Fibroblast of mammary gland (primary cell): ENCODE results near the gene NQO2.
"Not testable (repeated sequence)": the region's sequence is repeated elsewhere in the genome, so short reads cannot be mapped to it uniquely, and the experiment has no call there.

Experiments used
- DNase-seq: peaks from one replicate; pipeline ENCODE4 v3.0.0-alpha.2; 2010; ENCODE audit warnings: low read depth
- H3K4me3 ChIP-seq: 2 replicates; pipeline ENCODE4 v1.5.1; 2011; ENCODE audit warnings: low read depth, mild to moderate bottlenecking, low read length, moderate library complexity; ENCODE audit not compliant: control insufficient read depth
- CTCF ChIP-seq: conservative IDR thresholded peaks from 2 replicates; pipeline ENCODE4 v1.5.1; 2011; ENCODE audit warnings: low read depth, low read length, inconsistent platforms; ENCODE audit not compliant: control insufficient read depth, insufficient read depth

Gene NQO2

GRCh38 chr6:3045777-3046176 lies 46.1 kb downstream of the NQO2 start:
- no peak overlapping the region for H3K4me3 ChIP-seq
- DNase-seq = no peak
- TF ChIP-seq CTCF = no peak

GRCh38 chr6:3046295-3046694 lies 46.6 kb downstream of the NQO2 start:
- DNase-seq = no peak
- H3K4me3 ChIP-seq = no peak overlapping the region
- no peak for TF ChIP-seq CTCF

GRCh38 chr6:3048009-3048408 lies 48.3 kb downstream of the NQO2 start:
- H3K4me3 ChIP-seq, DNase-seq: not testable (repeated sequence)

- DNase-seq = no peak
- TF ChIP-seq CTCF = no peak
- H3K4me3 ChIP-seq = no peak overlapping the region
Observed at GRCh38 chr6:3052481-3053230, 53.0 kb downstream of the NQO2 start.

- DNase-seq = no peak
- peak overlapping the region; percentile 37 for H3K4me3 ChIP-seq
- TF ChIP-seq CTCF = no peak
Observed at GRCh38 chr6:3053231-3053508, 53.5 kb downstream of the NQO2 start.

GRCh38 chr6:3054229-3055157 lies 54.8 kb downstream of the NQO2 start:
- peak; percentile 40 for DNase-seq
- H3K4me3 ChIP-seq = peak overlapping the region; percentile 41

- not testable (repeated sequence) for H3K4me3 ChIP-seq, DNase-seq
Observed at GRCh38 chr6:3055158-3055499, 55.4 kb downstream of the NQO2 start.

GRCh38 chr6:3057063-3057770 lies 57.5 kb downstream of the NQO2 start:
- H3K4me3 ChIP-seq = no peak overlapping the region
- no peak for TF ChIP-seq CTCF
- peak; percentile 7 for DNase-seq
